ENCODE results near the gene C2orf76.

C2orf76 gene

DNA sequence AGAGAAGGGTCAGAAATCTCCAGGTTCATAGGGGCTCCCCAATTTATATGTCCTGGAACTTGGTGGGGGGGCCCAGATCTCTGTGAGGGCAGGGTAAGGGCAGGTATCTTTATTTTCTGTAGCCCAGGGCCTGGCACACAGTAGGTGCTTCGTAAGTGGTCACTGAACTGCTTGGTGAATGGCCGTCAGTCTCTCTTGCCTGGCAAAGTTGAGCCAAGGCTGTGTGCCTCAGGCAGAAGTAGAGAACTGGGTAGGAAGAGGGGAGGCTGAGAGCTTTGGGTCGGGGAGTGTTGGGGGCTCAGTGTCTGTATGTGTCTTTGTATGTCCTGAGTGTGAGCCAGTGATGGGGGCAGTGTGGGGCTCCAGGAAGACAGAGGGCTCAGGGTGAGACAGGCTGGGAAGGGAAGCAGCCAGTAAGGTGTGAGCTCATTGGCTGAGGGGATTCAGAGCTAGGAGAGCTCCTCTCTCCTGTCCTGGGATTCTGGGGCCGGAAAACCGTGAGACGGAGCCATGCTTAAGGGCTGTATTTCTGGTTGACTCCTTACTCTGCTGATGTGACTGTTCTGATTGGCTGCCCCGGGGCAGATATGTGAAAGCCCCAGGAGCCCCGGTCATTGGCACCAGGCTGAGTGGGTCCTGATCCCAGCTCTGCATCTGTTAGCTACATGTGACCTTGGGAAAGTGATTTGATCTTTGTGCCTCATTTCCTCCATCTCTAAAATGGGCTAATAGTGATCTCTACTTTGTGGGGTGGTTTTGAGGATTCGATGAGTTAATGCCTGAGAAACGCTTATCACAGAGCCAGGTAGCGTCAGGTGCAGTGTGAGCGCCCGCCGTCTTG, 112.7 kb downstream of the C2orf76 start:
- no peak for ATAC-seq
- TF ChIP-seq, protein P1, sequence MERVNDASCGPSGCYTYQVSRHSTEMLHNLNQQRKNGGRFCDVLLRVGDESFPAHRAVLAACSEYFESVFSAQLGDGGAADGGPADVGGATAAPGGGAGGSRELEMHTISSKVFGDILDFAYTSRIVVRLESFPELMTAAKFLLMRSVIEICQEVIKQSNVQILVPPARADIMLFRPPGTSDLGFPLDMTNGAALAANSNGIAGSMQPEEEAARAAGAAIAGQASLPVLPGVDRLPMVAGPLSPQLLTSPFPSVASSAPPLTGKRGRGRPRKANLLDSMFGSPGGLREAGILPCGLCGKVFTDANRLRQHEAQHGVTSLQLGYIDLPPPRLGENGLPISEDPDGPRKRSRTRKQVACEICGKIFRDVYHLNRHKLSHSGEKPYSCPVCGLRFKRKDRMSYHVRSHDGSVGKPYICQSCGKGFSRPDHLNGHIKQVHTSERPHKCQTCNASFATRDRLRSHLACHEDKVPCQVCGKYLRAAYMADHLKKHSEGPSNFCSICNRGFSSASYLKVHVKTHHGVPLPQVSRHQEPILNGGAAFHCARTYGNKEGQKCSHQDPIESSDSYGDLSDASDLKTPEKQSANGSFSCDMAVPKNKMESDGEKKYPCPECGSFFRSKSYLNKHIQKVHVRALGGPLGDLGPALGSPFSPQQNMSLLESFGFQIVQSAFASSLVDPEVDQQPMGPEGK (CRISPR knock-in tag; IDR thresholded peaks at IDR 0.05; ENCODE audit: borderline replicate concordance) = no peak
- no peak for TF ChIP-seq TCF4 (CRISPR knock-in tag; IDR thresholded peaks at IDR 0.05; ENCODE audit: borderline replicate concordance)
- TF ChIP-seq, protein P2, sequence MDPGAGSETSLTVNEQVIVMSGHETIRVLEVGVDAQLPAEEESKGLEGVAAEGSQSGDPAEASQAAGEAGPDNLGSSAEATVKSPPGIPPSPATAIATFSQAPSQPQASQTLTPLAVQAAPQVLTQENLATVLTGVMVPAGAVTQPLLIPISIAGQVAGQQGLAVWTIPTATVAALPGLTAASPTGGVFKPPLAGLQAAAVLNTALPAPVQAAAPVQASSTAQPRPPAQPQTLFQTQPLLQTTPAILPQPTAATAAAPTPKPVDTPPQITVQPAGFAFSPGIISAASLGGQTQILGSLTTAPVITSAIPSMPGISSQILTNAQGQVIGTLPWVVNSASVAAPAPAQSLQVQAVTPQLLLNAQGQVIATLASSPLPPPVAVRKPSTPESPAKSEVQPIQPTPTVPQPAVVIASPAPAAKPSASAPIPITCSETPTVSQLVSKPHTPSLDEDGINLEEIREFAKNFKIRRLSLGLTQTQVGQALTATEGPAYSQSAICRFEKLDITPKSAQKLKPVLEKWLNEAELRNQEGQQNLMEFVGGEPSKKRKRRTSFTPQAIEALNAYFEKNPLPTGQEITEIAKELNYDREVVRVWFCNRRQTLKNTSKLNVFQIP (CRISPR knock-in tag; IDR thresholded peaks at IDR 0.05; ENCODE audit: borderline replicate concordance, low read depth) = no peak
- no peak for TF ChIP-seq GLIS3 (CRISPR knock-in tag; IDR thresholded peaks at IDR 0.05)
- no peak for TF ChIP-seq PPARA (CRISPR knock-in tag; IDR thresholded peaks at IDR 0.05; ENCODE audit: borderline replicate concordance)
- TF ChIP-seq, protein P3, sequence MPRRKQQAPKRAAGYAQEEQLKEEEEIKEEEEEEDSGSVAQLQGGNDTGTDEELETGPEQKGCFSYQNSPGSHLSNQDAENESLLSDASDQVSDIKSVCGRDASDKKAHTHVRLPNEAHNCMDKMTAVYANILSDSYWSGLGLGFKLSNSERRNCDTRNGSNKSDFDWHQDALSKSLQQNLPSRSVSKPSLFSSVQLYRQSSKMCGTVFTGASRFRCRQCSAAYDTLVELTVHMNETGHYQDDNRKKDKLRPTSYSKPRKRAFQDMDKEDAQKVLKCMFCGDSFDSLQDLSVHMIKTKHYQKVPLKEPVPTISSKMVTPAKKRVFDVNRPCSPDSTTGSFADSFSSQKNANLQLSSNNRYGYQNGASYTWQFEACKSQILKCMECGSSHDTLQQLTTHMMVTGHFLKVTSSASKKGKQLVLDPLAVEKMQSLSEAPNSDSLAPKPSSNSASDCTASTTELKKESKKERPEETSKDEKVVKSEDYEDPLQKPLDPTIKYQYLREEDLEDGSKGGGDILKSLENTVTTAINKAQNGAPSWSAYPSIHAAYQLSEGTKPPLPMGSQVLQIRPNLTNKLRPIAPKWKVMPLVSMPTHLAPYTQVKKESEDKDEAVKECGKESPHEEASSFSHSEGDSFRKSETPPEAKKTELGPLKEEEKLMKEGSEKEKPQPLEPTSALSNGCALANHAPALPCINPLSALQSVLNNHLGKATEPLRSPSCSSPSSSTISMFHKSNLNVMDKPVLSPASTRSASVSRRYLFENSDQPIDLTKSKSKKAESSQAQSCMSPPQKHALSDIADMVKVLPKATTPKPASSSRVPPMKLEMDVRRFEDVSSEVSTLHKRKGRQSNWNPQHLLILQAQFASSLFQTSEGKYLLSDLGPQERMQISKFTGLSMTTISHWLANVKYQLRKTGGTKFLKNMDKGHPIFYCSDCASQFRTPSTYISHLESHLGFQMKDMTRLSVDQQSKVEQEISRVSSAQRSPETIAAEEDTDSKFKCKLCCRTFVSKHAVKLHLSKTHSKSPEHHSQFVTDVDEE (CRISPR knock-in tag; IDR thresholded peaks at IDR 0.05) = no peak
- no peak for TF ChIP-seq ZFP3 (CRISPR knock-in tag; IDR thresholded peaks at IDR 0.05)
- no peak for TF ChIP-seq ZNF70 (CRISPR knock-in tag; IDR thresholded peaks at IDR 0.05)
- no peak for TF ChIP-seq ZC3H10 (CRISPR knock-in tag; IDR thresholded peaks at IDR 0.05)
- TF ChIP-seq, protein P4, sequence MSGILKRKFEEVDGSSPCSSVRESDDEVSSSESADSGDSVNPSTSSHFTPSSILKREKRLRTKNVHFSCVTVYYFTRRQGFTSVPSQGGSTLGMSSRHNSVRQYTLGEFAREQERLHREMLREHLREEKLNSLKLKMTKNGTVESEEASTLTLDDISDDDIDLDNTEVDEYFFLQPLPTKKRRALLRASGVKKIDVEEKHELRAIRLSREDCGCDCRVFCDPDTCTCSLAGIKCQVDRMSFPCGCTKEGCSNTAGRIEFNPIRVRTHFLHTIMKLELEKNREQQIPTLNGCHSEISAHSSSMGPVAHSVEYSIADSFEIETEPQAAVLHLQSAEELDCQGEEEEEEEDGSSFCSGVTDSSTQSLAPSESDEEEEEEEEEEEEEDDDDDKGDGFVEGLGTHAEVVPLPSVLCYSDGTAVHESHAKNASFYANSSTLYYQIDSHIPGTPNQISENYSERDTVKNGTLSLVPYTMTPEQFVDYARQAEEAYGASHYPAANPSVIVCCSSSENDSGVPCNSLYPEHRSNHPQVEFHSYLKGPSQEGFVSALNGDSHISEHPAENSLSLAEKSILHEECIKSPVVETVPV (CRISPR knock-in tag; IDR thresholded peaks at IDR 0.05) = no peak
- TF ChIP-seq ISL1 (CRISPR knock-in tag; IDR thresholded peaks at IDR 0.05) = no peak

DNA sequence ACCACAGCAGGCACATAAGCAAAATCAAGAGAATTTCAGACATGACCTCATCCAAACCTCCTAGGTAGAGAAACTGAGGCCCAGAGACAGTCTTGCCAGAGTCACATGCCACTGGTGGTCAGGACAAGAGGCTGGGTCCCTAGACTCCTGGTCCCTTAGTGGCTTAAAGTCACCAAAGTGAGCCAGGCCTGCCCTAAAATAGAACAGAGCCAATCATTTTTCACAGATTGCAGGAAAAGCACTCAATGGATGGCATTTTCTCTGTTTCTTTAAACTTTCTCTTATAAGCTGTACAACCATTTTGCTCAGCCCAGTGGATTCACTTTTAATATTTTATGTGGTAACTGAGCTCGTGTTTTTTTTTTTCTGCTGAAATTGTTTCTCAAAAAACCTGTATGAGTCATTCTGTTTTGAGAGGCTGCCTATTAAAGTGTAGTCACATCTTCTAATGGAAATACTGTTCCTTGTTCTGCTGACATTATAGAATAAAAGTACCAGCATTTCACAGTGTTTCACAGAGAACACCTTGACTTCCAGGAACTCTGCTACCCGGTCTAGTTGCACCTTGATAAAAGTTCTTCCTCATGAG, 113.4 kb downstream of the C2orf76 start:
- ATAC-seq = peak; percentile 5
- TF ChIP-seq OSR1 (CRISPR knock-in tag; IDR thresholded peaks at IDR 0.05) = no peak
- TF ChIP-seq, protein P1 (CRISPR knock-in tag; IDR thresholded peaks at IDR 0.05; ENCODE audit: borderline replicate concordance) = no peak
- no peak for TF ChIP-seq ZNF70 (CRISPR knock-in tag; IDR thresholded peaks at IDR 0.05)
- TF ChIP-seq, protein P2 (CRISPR knock-in tag; IDR thresholded peaks at IDR 0.05; ENCODE audit: borderline replicate concordance, low read depth) = no peak
- TF ChIP-seq ZNF8 (CRISPR knock-in tag; IDR thresholded peaks at IDR 0.05) = no peak
- no peak for TF ChIP-seq BACH2 (CRISPR knock-in tag; IDR thresholded peaks at IDR 0.05; ENCODE audit: borderline replicate concordance)
- no peak for TF ChIP-seq GLIS3 (CRISPR knock-in tag; IDR thresholded peaks at IDR 0.05)
- no peak for TF ChIP-seq ARNTL (CRISPR knock-in tag; IDR thresholded peaks at IDR 0.05; ENCODE audit: borderline replicate concordance, low read depth)
